OCI-M1 (cell line): ENCODE measurements around the gene SLC30A9.
A peak's percentile ranks its signal among the peaks of the same experiment; 100 is the strongest.

Experiments used
- DNase-seq: peaks from one replicate; lab custom pipeline; 2025; lab: John Stamatoyannopoulos, UW

SLC30A9 gene

GRCh38 chr4:41990365-41991111 is at the start of gene SLC30A9:
Gene SLC30A9 (plus strand): TSS chr4:41990530. CDS start chr4:41990652, 122 bp downstream.
- DNase-seq: peak; percentile 96

GRCh38 chr4:41940834-41941233 is 49.5 kb upstream of the SLC30A9 start:
- DNase-seq: no peak

- no peak for DNase-seq
Measured at GRCh38 chr4:41943506-41943905, 46.8 kb upstream of the SLC30A9 start.

- DNase-seq: no peak
Measured at GRCh38 chr4:41944089-41944488, 46.2 kb upstream of the SLC30A9 start.

- DNase-seq: no peak
Measured at GRCh38 chr4:41949531-41949930, 40.8 kb upstream of the SLC30A9 start.

GRCh38 chr4:41957634-41958033 is 32.7 kb upstream of the SLC30A9 start:
- peak; percentile 66 for DNase-seq

- DNase-seq: peak; percentile 60
Measured at GRCh38 chr4:41963105-41963504, 27.2 kb upstream of the SLC30A9 start.

- no peak for DNase-seq
Measured at GRCh38 chr4:41964401-41964800, 25.9 kb upstream of the SLC30A9 start.

GRCh38 chr4:41967392-41967791 is 22.9 kb upstream of the SLC30A9 start:
- DNase-seq: no peak

GRCh38 chr4:41969671-41970070 is 20.7 kb upstream of the SLC30A9 start:
- DNase-seq: peak; percentile 5

GRCh38 chr4:41975341-41975740 is 15.0 kb upstream of the SLC30A9 start:
- DNase-seq: no peak

GRCh38 chr4:41976775-41977516 is 13.4 kb upstream of the SLC30A9 start:
- DNase-seq: no peak

GRCh38 chr4:41977709-41978108 is 12.6 kb upstream of the SLC30A9 start:
- DNase-seq: peak; percentile 62

- no peak for DNase-seq
Measured at GRCh38 chr4:41981456-41981855, 8.9 kb upstream of the SLC30A9 start, which contains the start of gene DCAF4L1. Gene DCAF4L1 (plus strand): TSS chr4:41981756. CDS start chr4:41981793, 37 bp downstream.

- DNase-seq: no peak
Measured at GRCh38 chr4:41982716-41983115, 7.6 kb upstream of the SLC30A9 start.

- no peak for DNase-seq
Measured at GRCh38 chr4:41985151-41985550, 5.2 kb upstream of the SLC30A9 start.

GRCh38 chr4:41989994-41990364 is 351 bp upstream of the SLC30A9 start:
- peak; percentile 54 for DNase-seq

GRCh38 chr4:41991916-41992767 is 1.8 kb downstream of the SLC30A9 start:
- peak; percentile 53 for DNase-seq

- DNase-seq: peak; percentile 56
Measured at GRCh38 chr4:41992967-41993857, 2.9 kb downstream of the SLC30A9 start.

- DNase-seq: peak; percentile 50
Measured at GRCh38 chr4:41994461-41994985, 4.2 kb downstream of the SLC30A9 start.

- DNase-seq: no peak
Measured at GRCh38 chr4:41998019-41998418, 7.7 kb downstream of the SLC30A9 start.
